HepG2 (cell line): ENCODE results near the gene SLC6A4. TPM values are rescaled to one million over a fixed set of nuclear protein-coding genes. Genes with fewer than 3 reads are reported as not detected.

Experiments
- ATAC-seq: fragments of 200-7000 bp; cut with Tn5 transposase; 3 replicates; pipeline ENCODE4 v1.9.1; 2020; ENCODE audit warnings: mild to moderate bottlenecking, moderate library complexity
- BruUV-seq: library from RNA; stranded (reverse); fragments of 400-500 nt; replicated peaks from 2 replicates; lab custom pipeline; 2021; lab: Mats Ljungman, UMichigan
- CTCF ChIA-PET: fragments of 300-600 bp; formaldehyde crosslinking; extraction: SDS; loops from one replicate; lab custom pipeline; 2021; ENCODE audit warnings: low total read pairs, inconsistent platforms, low intra/inter-chr PET ratio; lab: Yijun Ruan, JAX
- POLR2A ChIA-PET: fragments of 350-600 bp; sonication (Branson Sonifier 250); formaldehyde crosslinking; loops from one replicate; lab custom pipeline; 2020; ENCODE audit warnings: antibody characterized with exemption, inconsistent platforms; lab: Yijun Ruan, JAX
- DNase-seq: peaks from one replicate; pipeline ENCODE4 v3.0.0-alpha.2; 2015; ENCODE audit warnings: low spot score
- FAIRE-seq: peaks from 3 replicates; lab custom pipeline; 2011; peaks lifted over from hg19 to GRCh38; lab: Jason Lieb, UNC
- H2AFZ ChIP-seq: one replicate; pipeline ENCODE4 v1.6.1; 2011; ENCODE audit warnings: low read length, inconsistent platforms
- H3K27ac ChIP-seq: fragments of 300-600 bp; 3 replicates; pipeline ENCODE4 v1.8.0; 2011; ENCODE audit warnings: mixed run types, mild to moderate bottlenecking, mixed read lengths, low read length, inconsistent platforms; ENCODE audit not compliant: insufficient read depth; ENCODE audit errors: extremely low read length
- H3K27me3 ChIP-seq, 2 experiments: fragments of 200-600 bp in 1 of 2; 2 replicates in 1 of 2; 3 replicates in 1 of 2; pipeline versions ENCODE4 v1.6.0 to v1.8.0; 2011; ENCODE audit warnings: low read length in 2 of 2, mild to moderate bottlenecking in 2 of 2, moderate library complexity in 2 of 2, inconsistent platforms in 1 of 2; ENCODE audit not compliant: insufficient read depth in 2 of 2, control insufficient read depth in 1 of 2
- H3K36me3 ChIP-seq, 2 experiments: fragments of 200-600 bp in 1 of 2; replicated peaks in 1 of 2; 2 replicates in 1 of 2; 3 replicates in 1 of 2; pipeline versions ENCODE4 v1.5.1 to v1.8.0; 2011; ENCODE audit warnings: low read length in 2 of 2, inconsistent platforms in 1 of 2; ENCODE audit not compliant: insufficient read depth in 2 of 2, control insufficient read depth in 1 of 2
- H3K4me1 ChIP-seq: 2 replicates; pipeline ENCODE4 v1.5.1; 2012; ENCODE audit warnings: low read length, inconsistent platforms; ENCODE audit not compliant: insufficient read depth
- H3K4me2 ChIP-seq: 2 replicates; pipeline ENCODE4 v1.6.0; 2011; ENCODE audit warnings: low read depth, low read length, inconsistent platforms
- H3K4me3 ChIP-seq, 3 experiments: fragments of 200-600 bp in 1 of 3; sonication (generic), shearing (Covaris generic) in 1 of 3; replicated peaks in 1 of 3; 2 replicates each; pipeline ENCODE4 v1.5.1; 2011 to 2016; ENCODE audit warnings: low read length in 3 of 3, inconsistent platforms in 2 of 3, low read depth in 2 of 3, mild to moderate bottlenecking in 2 of 3, control low read depth in 1 of 3, mixed read lengths in 1 of 3; ENCODE audit not compliant: insufficient read depth in 1 of 3
- H3K79me2 ChIP-seq: one replicate; pipeline ENCODE4 v1.6.1; 2011; ENCODE audit warnings: low read length, inconsistent platforms; ENCODE audit not compliant: insufficient read depth
- H3K9ac ChIP-seq: 2 replicates; pipeline ENCODE4 v1.6.0; 2011; ENCODE audit warnings: mild to moderate bottlenecking, low read depth, low read length, inconsistent platforms; ENCODE audit not compliant: insufficient read depth
- H3K9me3 ChIP-seq: 2 replicates; pipeline ENCODE4 v1.5.1; 2012; ENCODE audit warnings: mild to moderate bottlenecking, low read length
- H4K20me1 ChIP-seq: 2 replicates; pipeline ENCODE4 v1.6.0; 2011; ENCODE audit warnings: inconsistent platforms, mild to moderate bottlenecking, low read length, moderate library complexity; ENCODE audit not compliant: insufficient read depth
- ATF2 ChIP-seq: sonication (generic); formaldehyde crosslinking; IDR thresholded peaks from 2 replicates; pipeline ENCODE4 v1.4.0; 2020; ENCODE audit warnings: missing genetic modification reagents
- LCORL ChIP-seq, 2 experiments: fragments of 450-650 bp in 1 of 2; sonication (generic) in 1 of 2; formaldehyde crosslinking in 1 of 2; IDR thresholded peaks; 2 replicates each; pipeline versions ENCODE4 v1.5.0 to v1.6.1; 2017 to 2020; ENCODE audit warnings: antibody characterized with exemption in 1 of 2, missing genetic modification reagents in 1 of 2
- ZNF704 ChIP-seq: sonication (generic); formaldehyde crosslinking; IDR thresholded peaks from 2 replicates; pipeline ENCODE4 v1.8.1; 2023; ENCODE audit warnings: mild to moderate bottlenecking, inconsistent platforms, moderate library complexity, missing genetic modification reagents, borderline replicate concordance
- WGBS: methylation state at CpG from one replicate; pipeline ENCODE4 v1.1.6; 2017; ENCODE audit warnings: low lambda C conversion rate; 5-methylcytosine and 5-hydroxymethylcytosine counted together
- in situ Hi-C: cut with HindIII; loops from 2 replicates; pipeline ENCODE4 v1.10.0; 2017; ENCODE audit warnings: low pct_unique_long_range_greater_than_20kb; ENCODE audit not compliant: extremely low pct_ligation_motif_present
- intact Hi-C: fragments of 100-400 bp; cut with micrococcal nuclease; formaldehyde crosslinking; loops from one replicate; pipeline ENCODE4 v1.10.0; 2022; ENCODE audit not compliant: unreplicated experiment
- polyA plus RNA-seq, 8 experiments: library from polyadenylated mRNA; depleted of rRNA in 3 of 8; stranded (reverse) in 7 of 8; unstranded in 1 of 8; fragments of >200 nt; fragmentation: Illumina TruSeq in 4 of 8; extraction: Trizol in 4 of 8; gene quantifications; 2 replicates each; pipeline versions ENCODE4 v1.2.1 to v1.2.3, GENCODE V29; 2011 to 2016; ENCODE audit warnings: low read depth in 4 of 8, missing spikeins in 1 of 8, mixed read lengths in 1 of 8; ENCODE audit not compliant: insufficient read depth in 1 of 8
- total RNA-seq, 5 experiments: library from RNA; depleted of rRNA; stranded (reverse); fragments of >200 nt; fragmentation: Illumina TruSeq; extraction: Trizol; gene quantifications; 2 replicates each; pipeline ENCODE4 v1.2.3, GENCODE V29; 2016; ENCODE audit warnings: low read depth in 1 of 5

SLC6A4 gene
- total and polyA plus RNA-seq, 2 of the 13 experiments (the other 11 are each of a cell fraction or from before 2014, with no cell fraction given) = 7.6 to 20.3 TPM

- FAIRE-seq (no peak), DNase-seq (no peak), ATAC-seq (peak; percentile 11)
- Histone ChIP-seq H3K9ac (no peak overlapping the region), H3K4me1 (peaks cover 43% of the 10 kb centered on the region), H3K4me3 (peak overlapping the region in 2 of 3 experiments; percentile 28 to 61; a peak in 3 of 6 replicates), H2AFZ (no peak overlapping the region), H3K27ac (no peak overlapping the region), H3K9me3 (no peaks in the 10 kb centered on the region), H3K36me3 (no peaks in the 10 kb centered on the region), H3K79me2 (no peaks in the 10 kb centered on the region), H3K27me3 (no peaks in the 10 kb centered on the region), H4K20me1 (no peaks in the 10 kb centered on the region), H3K4me2 (peak overlapping the region; percentile 64)
- in situ Hi-C loops (loop anchor here (10.0 kb wide), 1 partner anchor 113 kb away; no protein-coding TSS in a partner anchor), intact Hi-C loops (loop anchor here (5.0 kb wide), 1 partner anchor 110 kb away; no protein-coding TSS in a partner anchor)
- TF ChIP-seq ZNF704 (CRISPR knock-in tag) (no peak), ATF2 (no peak), LCORL (IDR thresholded peaks at IDR 0.05) (no peak), LCORL (CRISPR knock-in tag; IDR thresholded peaks at IDR 0.05) (no peak)
- ChIA-PET POLR2A (interaction anchor here (0.7 to 1.8 kb wide), 4 partner anchors 11 to 133 kb away, joined by 3 to 7 read pairs (median 6); no protein-coding TSS in a partner anchor), CTCF (interaction anchor here (1.2 to 2.6 kb wide), 2 partner anchors 112 to 133 kb away, joined by 4 to 10 read pairs; no protein-coding TSS in a partner anchor)
- BruUV-seq = no TSS peak
- 62% methylated on average over 19 of the region's 21 CpGs for WGBS
Observed at GRCh38 chr17:30237296-30238002, 2.0 kb upstream of the SLC6A4 start.
